Hepatic stellate cell (primary cell): ENCODE results near the gene ZNF277.

Source experiments
- DNase-seq: peaks from one replicate; pipeline ENCODE4 v3.0.0; 2011; ENCODE audit warnings: low spot score

Gene ZNF277

GRCh38 chr7:112206238-112206990 lies at the start of gene ZNF277, which contains the start of gene DOCK4:
TSS of gene ZNF277 (plus strand) at chr7:112206695. CDS start at chr7:112206717, 22 bp downstream.
TSS of gene DOCK4 (minus strand) at chr7:112206399. CDS start at chr7:112206138, 261 bp downstream.
- DNase-seq, result peak; percentile 93

- DNase-seq, result no peak
These were observed 49.4 kb upstream of the ZNF277 start for GRCh38 chr7:112157072-112157471.

- no peak for DNase-seq
These were observed 47.1 kb upstream of the ZNF277 start for GRCh38 chr7:112159351-112159750.

GRCh38 chr7:112160130-112160770 lies 46.2 kb upstream of the ZNF277 start:
- no peak for DNase-seq

- no peak for DNase-seq
These were observed 45.7 kb upstream of the ZNF277 start for GRCh38 chr7:112160771-112161150.

GRCh38 chr7:112161253-112162141 lies 45.0 kb upstream of the ZNF277 start:
- DNase-seq, result no peak

GRCh38 chr7:112162142-112162766 lies 44.2 kb upstream of the ZNF277 start:
- peak; percentile 21 for DNase-seq

- DNase-seq, result no peak
These were observed 43.5 kb upstream of the ZNF277 start for GRCh38 chr7:112162784-112163506.

GRCh38 chr7:112167147-112167546 lies 39.3 kb upstream of the ZNF277 start:
- no peak for DNase-seq

- no peak for DNase-seq
These were observed 37.6 kb upstream of the ZNF277 start for GRCh38 chr7:112168915-112169314.

- DNase-seq, result no peak
These were observed 34.8 kb upstream of the ZNF277 start for GRCh38 chr7:112171673-112172072.

- DNase-seq, result no peak
These were observed 33.5 kb upstream of the ZNF277 start for GRCh38 chr7:112172870-112173567.

GRCh38 chr7:112173568-112173905 lies 33.0 kb upstream of the ZNF277 start:
- no peak for DNase-seq

GRCh38 chr7:112174192-112174591 lies 32.3 kb upstream of the ZNF277 start:
- no peak for DNase-seq

GRCh38 chr7:112176241-112176640 lies 30.3 kb upstream of the ZNF277 start:
- no peak for DNase-seq

GRCh38 chr7:112176693-112177415 lies 29.6 kb upstream of the ZNF277 start:
- no peak for DNase-seq

- DNase-seq, result no peak
These were observed 26.3 kb upstream of the ZNF277 start for GRCh38 chr7:112180223-112180622.

- DNase-seq, result no peak
These were observed 23.7 kb upstream of the ZNF277 start for GRCh38 chr7:112182749-112183148.

GRCh38 chr7:112183266-112183665 lies 23.2 kb upstream of the ZNF277 start:
- DNase-seq, result no peak

GRCh38 chr7:112184455-112184854 lies 22.0 kb upstream of the ZNF277 start:
- no peak for DNase-seq
